Bronchial epithelial cell (primary cell): Measurements from ENCODE around the gene ATP1A2. TPM values are rescaled to one million over a fixed set of nuclear protein-coding genes. Genes with fewer than 3 reads are reported as not detected.
"Not testable (repeated sequence)": the region's sequence is repeated elsewhere in the genome, so short reads cannot be mapped to it uniquely, and the experiment has no call there.

Source experiments
- DNase-seq: peaks from one replicate; pipeline ENCODE4 v3.0.0-alpha.2; 2010; ENCODE audit warnings: low read depth
- FAIRE-seq: peaks from 2 replicates; lab custom pipeline; 2011; peaks lifted over from hg19 to GRCh38; lab: Jason Lieb, UNC
- H3K27me3 ChIP-seq: 2 replicates; pipeline ENCODE4 v1.5.1; 2011; ENCODE audit warnings: low read length; ENCODE audit not compliant: control insufficient read depth, insufficient read depth
- H3K36me3 ChIP-seq: 2 replicates; pipeline ENCODE4 v1.5.1; 2011; ENCODE audit warnings: low read length; ENCODE audit not compliant: control insufficient read depth, insufficient read depth
- H3K4me3 ChIP-seq: 2 replicates; pipeline ENCODE4 v1.5.1; 2011; ENCODE audit warnings: mild to moderate bottlenecking, low read depth, low read length, control low read depth
- total RNA-seq: library from RNA; depleted of rRNA; stranded (reverse); fragments of >200 nt; gene quantifications from 2 replicates; pipeline ENCODE4 v1.2.1, GENCODE V29; 2014
- TF ChIP-seq, protein P1 (sequence below): IDR thresholded peaks from 2 replicates; pipeline ENCODE4 v1.5.1; 2011; ENCODE audit warnings: mild to moderate bottlenecking, moderate library complexity, low read length, control low read depth, inconsistent platforms; ENCODE audit not compliant: insufficient read depth, severe bottlenecking

ATP1A2 gene
- total RNA-seq, 1 donor from 2014 or later: not detected

DNA sequence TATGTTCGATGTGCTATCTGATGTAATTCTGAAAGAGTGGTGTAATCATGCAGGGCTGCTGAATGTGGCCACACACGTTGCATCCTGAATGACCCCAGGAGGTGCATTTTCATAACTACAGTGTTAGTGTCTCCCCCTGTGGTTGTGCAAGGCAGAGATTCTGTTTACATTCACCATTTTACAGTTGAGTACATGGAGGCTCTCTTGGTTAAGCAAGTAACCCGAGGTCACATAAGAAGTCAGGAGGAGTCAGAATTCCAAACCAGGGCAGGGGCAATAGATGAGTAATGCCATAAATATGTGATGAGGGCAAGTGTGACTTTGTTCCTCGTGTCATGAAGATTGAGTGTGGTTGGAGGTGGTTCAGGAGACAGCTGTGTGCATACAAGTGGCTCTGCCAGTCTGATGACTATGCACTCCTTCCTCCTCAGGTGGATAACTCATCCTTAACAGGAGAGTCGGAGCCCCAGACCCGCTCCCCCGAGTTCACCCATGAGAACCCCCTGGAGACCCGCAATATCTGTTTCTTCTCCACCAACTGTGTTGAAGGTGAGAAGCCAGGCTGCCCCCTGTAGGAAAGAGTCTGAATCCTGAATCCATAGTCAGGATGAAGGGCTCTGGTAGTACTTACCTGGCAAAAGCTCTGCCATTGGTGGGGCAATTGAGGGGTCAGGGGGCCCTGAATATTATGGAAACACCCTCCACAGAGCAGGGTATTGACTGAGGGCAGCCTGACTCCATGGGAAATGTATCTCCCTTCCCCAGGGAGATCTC is 9.3 kb downstream of the ATP1A2 start:
- H3K36me3 ChIP-seq: no peaks in the 10 kb centered on the region
- FAIRE-seq (peak; percentile 99), DNase-seq (peak; percentile 92)
- TF ChIP-seq, protein P1, sequence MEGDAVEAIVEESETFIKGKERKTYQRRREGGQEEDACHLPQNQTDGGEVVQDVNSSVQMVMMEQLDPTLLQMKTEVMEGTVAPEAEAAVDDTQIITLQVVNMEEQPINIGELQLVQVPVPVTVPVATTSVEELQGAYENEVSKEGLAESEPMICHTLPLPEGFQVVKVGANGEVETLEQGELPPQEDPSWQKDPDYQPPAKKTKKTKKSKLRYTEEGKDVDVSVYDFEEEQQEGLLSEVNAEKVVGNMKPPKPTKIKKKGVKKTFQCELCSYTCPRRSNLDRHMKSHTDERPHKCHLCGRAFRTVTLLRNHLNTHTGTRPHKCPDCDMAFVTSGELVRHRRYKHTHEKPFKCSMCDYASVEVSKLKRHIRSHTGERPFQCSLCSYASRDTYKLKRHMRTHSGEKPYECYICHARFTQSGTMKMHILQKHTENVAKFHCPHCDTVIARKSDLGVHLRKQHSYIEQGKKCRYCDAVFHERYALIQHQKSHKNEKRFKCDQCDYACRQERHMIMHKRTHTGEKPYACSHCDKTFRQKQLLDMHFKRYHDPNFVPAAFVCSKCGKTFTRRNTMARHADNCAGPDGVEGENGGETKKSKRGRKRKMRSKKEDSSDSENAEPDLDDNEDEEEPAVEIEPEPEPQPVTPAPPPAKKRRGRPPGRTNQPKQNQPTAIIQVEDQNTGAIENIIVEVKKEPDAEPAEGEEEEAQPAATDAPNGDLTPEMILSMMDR: peak; percentile 33
- no peaks in the 10 kb centered on the region for H3K27me3 ChIP-seq
- H3K4me3 ChIP-seq: no peak overlapping the region

DNA sequence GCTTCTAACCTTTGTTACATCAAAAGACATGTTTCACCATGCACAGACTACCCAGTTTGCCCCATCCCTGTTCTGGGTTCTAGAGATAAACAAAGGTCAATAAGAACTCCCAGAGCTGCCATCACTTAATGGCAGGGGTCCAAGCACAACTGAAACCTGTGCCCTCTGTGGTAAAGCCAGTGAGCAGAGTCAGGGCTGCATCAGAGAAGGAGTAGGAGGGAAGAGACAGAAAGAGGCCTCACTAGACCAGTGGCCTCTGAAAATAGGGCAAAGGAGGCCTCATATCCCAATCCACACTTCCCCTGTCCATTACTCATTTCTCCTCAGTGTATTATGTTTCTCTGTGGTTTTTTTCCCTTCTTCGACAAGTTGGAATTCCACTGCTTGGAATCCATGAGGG is 10.2 kb downstream of the ATP1A2 start:
- FAIRE-seq (no peak), DNase-seq (no peak)
- Histone ChIP-seq H3K27me3 (no peaks in the 10 kb centered on the region), H3K36me3 (no peaks in the 10 kb centered on the region), H3K4me3 (no peak overlapping the region)
- TF ChIP-seq, protein P1: no peak

DNA sequence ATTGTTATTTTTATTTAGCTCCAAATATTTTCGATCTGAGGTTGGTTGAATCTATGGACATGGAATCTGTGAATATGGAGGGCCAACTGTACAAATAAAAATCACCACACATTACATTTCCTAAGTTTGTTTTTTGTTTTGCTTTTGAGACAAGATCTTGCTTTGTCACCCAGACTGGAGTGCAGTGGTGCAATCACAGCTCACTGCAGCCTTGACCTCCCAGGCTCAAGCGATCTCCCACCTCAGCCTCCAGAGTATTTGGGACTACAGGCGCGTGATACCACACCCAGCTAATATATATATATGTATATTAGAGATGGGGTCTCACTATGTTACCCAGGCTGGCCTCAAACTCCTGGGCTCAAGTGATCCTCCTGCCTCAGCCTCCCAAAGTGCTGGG is 10.8 kb downstream of the ATP1A2 start:
- not testable (repeated sequence) for H3K36me3 ChIP-seq, H3K27me3 ChIP-seq, H3K4me3 ChIP-seq, FAIRE-seq, DNase-seq

DNA sequence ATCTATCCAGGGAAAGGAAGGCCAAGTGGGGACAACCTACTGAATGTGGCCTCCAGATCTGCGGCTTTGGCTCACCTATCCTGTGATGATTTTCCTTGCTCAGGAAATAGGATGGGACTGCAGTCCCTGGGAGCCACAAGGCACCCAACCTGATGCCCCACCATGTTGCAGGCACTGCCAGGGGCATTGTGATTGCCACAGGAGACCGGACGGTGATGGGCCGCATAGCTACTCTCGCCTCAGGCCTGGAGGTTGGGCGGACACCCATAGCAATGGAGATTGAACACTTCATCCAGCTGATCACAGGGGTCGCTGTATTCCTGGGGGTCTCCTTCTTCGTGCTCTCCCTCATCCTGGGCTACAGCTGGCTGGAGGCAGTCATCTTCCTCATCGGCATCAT is 11.8 kb downstream of the ATP1A2 start:
- TF ChIP-seq, protein P1: no peak
- no peaks in the 10 kb centered on the region for H3K27me3 ChIP-seq
- FAIRE-seq: no peak

DNA sequence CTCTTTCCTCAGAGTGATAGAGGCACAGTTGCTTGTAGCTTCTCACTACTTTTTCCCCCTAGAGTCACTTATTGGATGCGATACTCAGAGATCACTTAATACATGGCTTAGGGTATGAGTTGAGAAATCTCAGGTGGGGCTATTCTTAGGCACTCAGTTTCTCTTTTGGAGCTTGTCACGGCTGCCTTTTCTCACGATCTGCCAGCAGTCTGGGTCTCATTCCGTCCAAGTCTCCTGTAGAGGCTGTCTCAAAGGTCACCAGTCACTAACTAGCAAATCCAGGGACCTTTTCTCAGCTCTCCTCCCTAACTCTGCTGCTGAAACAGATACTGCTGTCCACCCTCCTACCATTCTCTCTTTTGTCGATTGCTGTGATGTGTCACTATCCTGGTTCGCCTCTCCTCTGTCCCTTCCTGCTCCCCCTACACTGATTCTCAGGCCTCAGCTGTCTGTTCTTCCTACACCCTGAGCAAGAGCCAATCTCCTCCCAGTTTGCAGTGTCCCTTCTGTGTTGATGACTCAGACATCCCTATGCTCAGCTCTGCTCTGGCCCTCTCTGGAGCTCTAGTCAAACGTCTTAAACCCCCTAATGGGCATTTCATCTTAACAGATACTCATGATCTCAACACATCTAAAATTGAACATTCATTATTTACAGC is 12.4 kb downstream of the ATP1A2 start:
- FAIRE-seq (no peak), DNase-seq (peak; percentile 45)
- H3K36me3 ChIP-seq: no peaks in the 10 kb centered on the region
- H3K4me3 ChIP-seq: no peak overlapping the region
- H3K27me3 ChIP-seq: peaks cover 2% of the 10 kb centered on the region
- TF ChIP-seq, protein P1: no peak

More for the DNA sequence above, 11.8 kb downstream of the ATP1A2 start:
- Histone ChIP-seq H3K4me3 (no peak overlapping the region), H3K36me3 (no peaks in the 10 kb centered on the region)
- DNase-seq: no peak

DNA sequence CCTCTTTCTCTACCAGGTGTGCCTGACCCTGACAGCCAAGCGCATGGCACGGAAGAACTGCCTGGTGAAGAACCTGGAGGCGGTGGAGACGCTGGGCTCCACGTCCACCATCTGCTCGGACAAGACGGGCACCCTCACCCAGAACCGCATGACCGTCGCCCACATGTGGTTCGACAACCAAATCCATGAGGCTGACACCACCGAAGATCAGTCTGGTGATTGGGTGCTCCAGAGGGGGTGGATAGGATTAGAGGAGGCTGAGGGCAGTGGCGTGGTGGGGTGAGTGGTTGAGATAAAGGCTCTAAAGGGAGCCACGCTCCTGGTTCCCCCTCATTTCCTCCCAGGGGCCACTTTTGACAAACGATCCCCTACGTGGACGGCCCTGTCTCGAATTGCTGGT is 13.1 kb downstream of the ATP1A2 start:
- DNase-seq (no peak), FAIRE-seq (no peak)
- TF ChIP-seq, protein P1: no peak
- Histone ChIP-seq H3K36me3 (no peaks in the 10 kb centered on the region), H3K4me3 (no peak overlapping the region), H3K27me3 (peaks cover 2% of the 10 kb centered on the region)
